Dendritic cell treated with granulocyte-macrophage colony-stimulating factor and Interleukin-4, amounts not matched to agents 40 ng/mL and 50 ng/mL, for 4 days (primary cell): Measurements from ENCODE around the gene MMP2.

Experiments
- H3K27ac Mint-ChIP-seq: one replicate; pipeline ENCODE4 v1.8.0; 2022; ENCODE audit warnings: mild to moderate bottlenecking, mixed read lengths
- H3K27me3 Mint-ChIP-seq: one replicate; pipeline ENCODE4 v1.8.0; 2022; ENCODE audit warnings: mild to moderate bottlenecking, mixed read lengths
- H3K36me3 Mint-ChIP-seq: one replicate; pipeline ENCODE4 v1.8.0; 2022; ENCODE audit warnings: low read depth, mixed read lengths
- H3K4me1 Mint-ChIP-seq: one replicate; pipeline ENCODE4 v1.8.0; 2022; ENCODE audit warnings: low read depth, mixed read lengths
- H3K4me3 Mint-ChIP-seq: one replicate; pipeline ENCODE4 v1.8.0; 2022; ENCODE audit warnings: mild to moderate bottlenecking, moderate library complexity, mixed read lengths
- H3K9me3 Mint-ChIP-seq: one replicate; pipeline ENCODE4 v1.8.0; 2022; ENCODE audit warnings: mixed read lengths
- intact Hi-C: fragments of 100-400 bp; cut with micrococcal nuclease; formaldehyde crosslinking; loops from one replicate; pipeline ENCODE4 v1.15.0; 2022

Gene MMP2

DNA sequence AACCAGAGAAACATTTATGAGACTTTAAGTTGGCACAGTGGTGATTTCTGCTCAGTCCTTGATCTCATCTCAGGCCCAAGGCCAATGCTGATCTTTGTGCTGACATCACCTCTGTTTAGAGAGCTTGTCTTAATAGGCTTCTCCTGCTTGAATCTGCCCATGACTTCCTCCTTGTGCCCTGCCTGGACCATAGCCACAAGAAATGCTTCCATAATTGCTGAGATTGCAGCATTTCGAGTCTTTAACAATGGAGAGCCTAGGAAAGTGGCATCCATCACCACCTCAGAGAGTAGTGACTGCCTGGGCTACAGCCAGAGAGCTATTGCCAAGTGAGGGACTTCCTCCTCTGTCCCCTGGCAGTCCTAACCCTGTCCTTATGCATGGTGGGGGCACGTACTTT lies 25.1 kb upstream of the MMP2 start:
- Mint-ChIP-seq H3K27ac (no peak overlapping the region), H3K27me3 (no peaks in the 10 kb centered on the region), H3K36me3 (no peaks in the 10 kb centered on the region), H3K4me1 (peaks cover 2% of the 10 kb centered on the region), H3K4me3 (no peak overlapping the region), H3K9me3 (no peaks in the 10 kb centered on the region)
- intact Hi-C loops = loop anchor here (10.0 kb wide), 1 partner anchor 861 kb away; no protein-coding TSS in a partner anchor

DNA sequence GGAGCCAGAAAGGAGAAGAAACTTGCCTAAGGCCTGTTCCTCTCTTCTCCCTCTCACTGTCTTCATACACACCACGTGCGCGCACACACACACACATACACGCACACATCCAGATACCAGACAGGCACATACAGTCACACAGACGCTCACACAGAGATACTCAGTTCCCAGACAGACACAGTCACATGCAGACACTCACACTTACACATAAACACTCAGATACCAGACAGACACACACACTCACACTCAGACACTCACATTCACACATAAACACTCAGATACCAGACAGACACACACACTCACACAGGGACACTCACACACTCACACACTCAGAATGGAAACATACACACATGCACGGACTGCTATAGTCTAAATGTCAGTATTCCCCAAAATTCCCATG lies 24.1 kb upstream of the MMP2 start:
- Mint-ChIP-seq H3K27ac (no peak overlapping the region), H3K27me3 (no peaks in the 10 kb centered on the region), H3K9me3 (no peaks in the 10 kb centered on the region), H3K4me1 (no peaks in the 10 kb centered on the region), H3K36me3 (no peaks in the 10 kb centered on the region), H3K4me3 (no peak overlapping the region)
- intact Hi-C loops = loop anchor here (10.0 kb wide), 1 partner anchor 860 kb away; no protein-coding TSS in a partner anchor

DNA sequence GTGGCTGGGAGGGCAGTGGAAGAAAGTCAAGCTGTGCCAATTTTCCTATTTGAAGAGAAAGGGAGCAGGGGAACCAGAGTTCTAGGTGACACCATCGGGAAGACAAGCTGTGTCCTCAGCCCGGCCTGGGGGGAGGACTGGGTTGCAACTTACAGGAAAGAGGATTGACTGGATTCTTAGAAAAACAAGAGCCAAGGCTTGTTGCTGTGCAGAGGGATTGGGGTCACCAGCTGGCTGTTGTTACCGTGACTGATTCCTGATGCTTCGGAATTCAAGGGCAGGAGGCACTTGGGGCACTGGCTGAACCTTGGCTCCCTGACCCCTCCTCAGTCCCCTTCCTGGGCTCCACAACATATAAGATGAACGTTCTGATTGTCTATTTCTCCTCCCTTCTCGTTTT lies 16.8 kb upstream of the MMP2 start:
- intact Hi-C loops = no loop called here
- Mint-ChIP-seq H3K4me3 (no peak overlapping the region), H3K9me3 (no peaks in the 10 kb centered on the region), H3K4me1 (no peaks in the 10 kb centered on the region), H3K27me3 (peaks cover 3% of the 10 kb centered on the region), H3K36me3 (no peaks in the 10 kb centered on the region), H3K27ac (no peak overlapping the region)

DNA sequence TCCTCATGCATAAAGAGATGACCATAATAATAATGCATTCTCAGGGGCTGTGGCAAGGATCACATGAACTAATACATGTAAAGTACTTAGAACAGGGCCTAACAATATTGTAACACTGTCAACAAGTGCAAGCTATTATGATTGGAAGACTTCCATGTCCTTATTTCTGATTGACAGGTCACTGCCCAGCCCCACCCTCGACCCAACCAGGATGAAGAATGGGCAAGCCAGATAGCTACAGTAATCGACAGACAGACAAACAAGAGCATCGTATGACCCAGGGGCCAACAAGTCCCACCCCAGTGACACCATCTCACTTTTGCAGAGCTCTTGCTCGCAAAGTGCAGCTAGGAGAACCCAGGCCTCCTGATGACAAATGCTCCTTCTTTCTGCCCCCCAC lies 14.6 kb upstream of the MMP2 start:
- Mint-ChIP-seq H3K4me3 (no peak overlapping the region), H3K4me1 (peaks cover 5% of the 10 kb centered on the region), H3K36me3 (no peaks in the 10 kb centered on the region), H3K27ac (no peak overlapping the region), H3K9me3 (no peaks in the 10 kb centered on the region), H3K27me3 (peaks cover 3% of the 10 kb centered on the region)
- intact Hi-C loops = loop anchor here (2.0 kb wide), 1 partner anchor 30 kb away; no protein-coding TSS in a partner anchor

DNA sequence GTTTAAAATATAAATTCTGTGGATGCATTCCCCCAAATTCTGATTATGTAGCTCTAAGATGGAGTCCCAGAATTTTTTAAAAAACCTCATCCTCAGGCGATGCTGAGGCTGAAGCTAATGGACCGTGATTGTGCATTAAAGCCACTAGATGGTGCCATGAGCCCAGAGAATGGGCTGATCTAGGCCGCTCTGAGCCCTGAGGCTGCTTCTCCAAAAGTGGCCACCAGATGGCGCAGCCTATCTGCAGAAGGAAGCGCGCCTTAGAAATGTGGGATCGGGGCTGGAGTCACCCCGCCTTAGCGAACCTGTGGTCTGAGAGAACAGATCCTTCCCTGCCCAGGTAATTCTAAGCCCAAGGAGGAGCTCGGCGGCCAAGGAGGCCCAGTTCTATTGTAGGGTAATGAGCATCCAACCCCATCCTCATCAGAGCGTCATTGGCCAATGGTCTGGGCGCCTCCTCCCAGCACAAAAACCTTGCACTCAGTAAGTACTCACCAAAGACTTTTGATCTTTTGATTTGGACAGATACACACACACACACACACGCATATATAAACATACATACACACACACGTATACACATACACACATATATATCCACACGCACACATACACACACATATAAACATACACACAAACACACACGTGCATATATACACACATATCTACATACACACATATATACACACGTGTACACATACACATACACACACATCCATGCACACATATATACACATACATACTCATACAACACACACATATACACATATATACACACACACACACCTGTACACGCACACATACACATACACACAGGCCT lies 13.7 kb upstream of the MMP2 start:
- Mint-ChIP-seq H3K4me1 (peaks cover 5% of the 10 kb centered on the region), H3K27ac (no peak overlapping the region), H3K36me3 (no peaks in the 10 kb centered on the region), H3K4me3 (no peak overlapping the region), H3K27me3 (peaks cover 3% of the 10 kb centered on the region), H3K9me3 (no peaks in the 10 kb centered on the region)
- intact Hi-C loops = loop anchor here (1.0 to 5.0 kb wide), 4 partner anchors 30 to 377 kb away; no protein-coding TSS in a partner anchor

DNA sequence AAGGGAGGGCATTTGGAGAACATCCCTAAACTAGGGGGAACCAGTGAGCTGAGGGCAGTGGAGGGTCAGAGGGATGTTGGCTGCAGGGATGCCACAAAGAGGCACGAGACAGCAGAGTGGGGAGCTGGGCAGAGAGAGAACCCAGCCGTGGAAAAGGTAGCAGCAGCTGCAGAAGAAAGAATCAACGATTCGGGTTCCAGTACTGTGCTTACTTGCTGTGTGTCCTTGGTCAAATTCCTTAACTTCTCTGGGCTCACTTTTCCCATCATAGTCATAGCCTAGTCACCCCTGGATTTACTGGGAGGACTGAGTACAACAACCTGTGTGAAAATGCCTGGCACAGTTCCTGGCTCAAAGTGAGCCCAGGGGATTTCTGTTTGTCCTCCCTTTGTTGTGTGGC lies 12.8 kb upstream of the MMP2 start:
- H3K4me3 Mint-ChIP-seq = no peak overlapping the region
- peaks cover 8% of the 10 kb centered on the region for H3K4me1 Mint-ChIP-seq
- intact Hi-C loops = loop anchor here (5.0 kb wide), 1 partner anchor 376 kb away; no protein-coding TSS in a partner anchor
- no peaks in the 10 kb centered on the region for H3K9me3 Mint-ChIP-seq
- peaks cover 3% of the 10 kb centered on the region for H3K27me3 Mint-ChIP-seq
- H3K36me3 Mint-ChIP-seq = no peaks in the 10 kb centered on the region
- H3K27ac Mint-ChIP-seq = no peak overlapping the region

DNA sequence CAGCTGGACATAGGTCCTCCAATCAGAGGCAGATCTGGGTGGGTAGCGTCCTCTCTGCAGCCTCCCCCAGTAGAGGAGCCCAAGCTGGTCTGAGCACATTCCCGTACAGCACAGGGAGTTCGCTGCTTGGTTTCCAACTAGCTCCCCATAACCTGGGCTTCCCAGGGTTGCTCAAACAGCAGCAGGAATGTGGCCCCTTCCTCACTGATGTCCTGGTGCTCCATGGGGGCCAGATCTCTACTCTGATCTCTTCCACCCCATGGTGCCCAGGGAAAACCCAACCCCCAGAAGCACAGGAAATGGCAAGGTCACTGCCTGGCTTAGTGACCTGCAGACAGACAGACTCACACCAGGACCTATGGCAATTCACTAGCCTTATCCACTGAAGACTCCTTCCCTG lies 11.1 kb upstream of the MMP2 start:
- intact Hi-C loops = loop anchor here (5.0 kb wide), 1 partner anchor 374 kb away; no protein-coding TSS in a partner anchor
- Mint-ChIP-seq H3K36me3 (no peaks in the 10 kb centered on the region), H3K4me3 (no peak overlapping the region)

DNA sequence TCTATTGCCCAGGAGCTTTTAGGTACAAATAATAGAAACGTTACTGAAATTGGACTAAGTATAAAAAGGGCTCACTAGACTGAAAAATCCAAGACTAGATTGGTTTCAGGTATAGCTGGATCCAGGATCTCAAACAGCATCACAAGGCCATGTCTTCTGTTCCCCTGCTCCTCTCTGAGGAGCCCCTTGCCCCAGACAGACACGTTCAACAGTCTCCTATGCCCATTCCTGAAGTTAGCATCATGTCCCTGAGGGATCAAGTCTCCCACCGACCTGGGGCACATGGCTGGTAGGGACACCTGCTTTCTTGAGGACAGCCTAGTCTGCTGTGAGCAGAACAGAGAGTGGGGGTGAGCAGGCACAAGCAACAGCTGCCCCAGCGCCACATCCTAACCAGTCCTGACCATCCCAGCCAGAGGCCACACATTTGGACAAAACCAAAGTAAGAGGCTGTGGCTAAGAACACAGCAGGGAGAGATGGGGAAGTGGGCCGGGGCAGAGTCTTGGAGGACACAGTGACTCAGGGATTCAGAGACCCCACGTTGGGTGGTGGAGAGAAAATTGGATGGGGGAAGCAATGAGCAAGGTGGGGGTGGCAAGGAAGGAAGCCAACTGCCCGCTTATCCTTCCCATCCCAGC lies 10.5 kb upstream of the MMP2 start:
- no peaks in the 10 kb centered on the region for H3K36me3 Mint-ChIP-seq
- no peak overlapping the region for H3K27ac Mint-ChIP-seq
- H3K4me1 Mint-ChIP-seq = peaks cover 12% of the 10 kb centered on the region
- no peaks in the 10 kb centered on the region for H3K9me3 Mint-ChIP-seq
- H3K27me3 Mint-ChIP-seq = peaks cover 3% of the 10 kb centered on the region
- intact Hi-C loops = loop anchor here (5.0 kb wide), 1 partner anchor 374 kb away; no protein-coding TSS in a partner anchor
- no peak overlapping the region for H3K4me3 Mint-ChIP-seq

More for the DNA sequence above, 11.1 kb upstream of the MMP2 start:
- H3K4me1 Mint-ChIP-seq = peaks cover 12% of the 10 kb centered on the region
- no peaks in the 10 kb centered on the region for H3K9me3 Mint-ChIP-seq
- H3K27me3 Mint-ChIP-seq = peaks cover 3% of the 10 kb centered on the region
- H3K27ac Mint-ChIP-seq = no peak overlapping the region

DNA sequence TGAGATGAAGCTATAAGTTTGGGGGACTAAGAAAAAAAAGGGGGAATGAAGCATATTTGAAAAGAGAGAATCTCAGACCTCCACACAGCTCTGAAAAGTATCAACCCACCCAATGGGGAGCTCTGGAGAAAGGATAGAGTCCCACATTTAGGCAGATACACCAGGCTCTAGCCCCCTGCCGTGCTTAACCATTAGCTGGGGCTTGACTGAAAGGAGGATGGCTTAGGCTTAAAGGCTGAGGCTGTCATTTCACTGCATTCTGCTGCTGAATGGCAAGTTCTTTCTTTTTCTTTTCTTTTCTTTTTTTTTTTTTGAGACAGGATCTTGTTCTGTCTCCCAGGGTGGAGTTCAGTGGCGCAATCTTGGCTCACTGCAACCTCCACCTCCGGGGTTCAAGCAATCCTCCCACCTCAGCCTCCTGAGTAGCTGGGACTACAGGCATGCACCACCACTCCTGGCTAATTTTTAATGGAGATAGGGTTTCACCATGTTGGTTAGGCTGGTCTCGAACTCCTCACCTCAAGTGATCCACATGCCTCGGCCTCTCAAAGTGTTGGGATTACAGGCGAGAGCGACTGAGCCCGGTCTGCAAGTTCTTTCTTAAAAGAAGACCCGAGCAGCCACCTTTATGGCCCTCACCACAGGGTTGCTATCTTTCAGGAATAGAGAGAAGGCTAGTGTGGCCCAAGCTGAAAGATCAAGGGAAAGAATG lies 9.0 kb upstream of the MMP2 start:
- no peaks in the 10 kb centered on the region for H3K9me3 Mint-ChIP-seq
- H3K36me3 Mint-ChIP-seq = no peaks in the 10 kb centered on the region
- H3K27me3 Mint-ChIP-seq = peaks cover 3% of the 10 kb centered on the region
- intact Hi-C loops = loop anchor here (5.0 kb wide), 1 partner anchor 372 kb away; no protein-coding TSS in a partner anchor
- H3K4me1 Mint-ChIP-seq = peaks cover 12% of the 10 kb centered on the region
- no peak overlapping the region for H3K4me3 Mint-ChIP-seq
- H3K27ac Mint-ChIP-seq = no peak overlapping the region

DNA sequence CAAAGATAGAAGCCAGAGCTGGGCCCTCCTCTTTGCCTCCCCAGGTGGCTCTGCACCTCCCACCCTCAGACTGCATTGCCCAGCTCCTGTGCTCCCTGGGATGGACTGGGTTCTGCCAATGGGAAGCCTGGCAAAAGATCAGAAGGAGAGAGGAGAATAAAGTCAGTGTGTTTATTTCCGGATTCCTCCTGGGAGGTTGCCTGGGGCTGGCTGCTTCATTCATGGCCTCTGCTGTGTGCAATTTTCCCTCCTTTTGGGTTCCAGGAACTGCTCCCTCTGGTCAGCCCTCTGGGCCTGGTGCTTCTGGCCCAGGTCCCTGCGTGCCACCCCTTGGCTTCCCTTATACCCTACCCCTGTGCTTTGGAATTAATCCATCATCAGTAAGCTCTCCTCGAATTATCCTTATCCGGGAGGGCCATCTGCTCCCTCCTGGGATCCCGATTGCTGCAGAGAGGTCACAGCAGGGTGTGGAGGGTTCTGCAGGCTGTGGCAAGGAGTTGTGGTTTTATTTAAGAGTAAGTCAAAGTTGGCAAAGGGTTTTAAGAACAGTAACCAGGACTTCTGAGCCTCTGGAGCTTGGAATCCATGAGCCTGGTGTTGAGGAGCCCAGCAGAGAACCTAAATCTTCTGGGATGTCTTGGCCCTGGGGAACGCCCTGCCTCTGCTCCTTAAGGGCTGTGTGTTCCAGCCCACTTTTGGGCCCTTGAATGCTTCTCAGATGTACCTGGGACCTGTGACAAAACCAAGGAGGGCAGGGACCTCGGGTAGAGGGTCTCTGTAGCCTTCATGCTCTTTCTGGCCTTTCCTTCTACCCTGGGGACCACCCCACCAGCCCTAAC lies 8.2 kb upstream of the MMP2 start:
- peaks cover 12% of the 10 kb centered on the region for H3K4me1 Mint-ChIP-seq
- no peaks in the 10 kb centered on the region for H3K36me3 Mint-ChIP-seq
- no peak overlapping the region for H3K4me3 Mint-ChIP-seq
- H3K9me3 Mint-ChIP-seq = no peaks in the 10 kb centered on the region
- intact Hi-C loops = no loop called here
- H3K27ac Mint-ChIP-seq = no peak overlapping the region
- H3K27me3 Mint-ChIP-seq = peaks cover 3% of the 10 kb centered on the region

DNA sequence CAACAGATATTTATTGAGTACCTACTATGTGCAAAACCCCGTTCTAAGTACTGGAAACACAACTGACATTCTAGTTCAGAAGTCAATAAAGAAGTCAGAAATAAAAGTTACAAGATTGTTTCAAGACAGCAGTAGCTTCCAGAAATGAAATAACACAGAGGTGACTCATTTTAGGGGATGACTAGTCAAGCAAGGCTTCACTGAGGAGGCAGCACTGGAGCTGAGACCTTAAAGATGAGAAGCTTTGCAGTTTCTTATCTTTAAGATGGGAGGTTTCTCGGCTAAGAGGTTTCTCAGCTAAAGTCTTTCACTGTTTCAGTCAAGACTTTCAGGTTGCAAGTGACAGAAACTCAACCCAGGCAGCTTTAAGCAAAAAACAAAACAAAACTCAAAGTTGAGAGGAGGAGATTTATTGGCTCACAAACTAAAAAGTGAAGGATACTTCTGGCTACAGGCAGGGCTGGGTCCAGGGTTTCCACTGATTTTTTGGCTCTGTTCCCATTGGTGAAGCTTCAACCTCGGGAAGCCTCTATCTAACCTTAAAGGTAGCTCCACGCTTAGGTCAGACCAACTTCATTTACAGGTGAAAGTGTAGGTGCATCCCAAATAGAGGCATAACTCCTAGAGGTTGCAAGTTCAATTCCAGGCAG lies 7.4 kb upstream of the MMP2 start:
- no peaks in the 10 kb centered on the region for H3K36me3 Mint-ChIP-seq
- peaks cover 12% of the 10 kb centered on the region for H3K4me1 Mint-ChIP-seq
- H3K4me3 Mint-ChIP-seq = no peak overlapping the region
- intact Hi-C loops = no loop called here
- H3K27ac Mint-ChIP-seq = no peak overlapping the region
- no peaks in the 10 kb centered on the region for H3K9me3 Mint-ChIP-seq
- peaks cover 2% of the 10 kb centered on the region for H3K27me3 Mint-ChIP-seq

DNA sequence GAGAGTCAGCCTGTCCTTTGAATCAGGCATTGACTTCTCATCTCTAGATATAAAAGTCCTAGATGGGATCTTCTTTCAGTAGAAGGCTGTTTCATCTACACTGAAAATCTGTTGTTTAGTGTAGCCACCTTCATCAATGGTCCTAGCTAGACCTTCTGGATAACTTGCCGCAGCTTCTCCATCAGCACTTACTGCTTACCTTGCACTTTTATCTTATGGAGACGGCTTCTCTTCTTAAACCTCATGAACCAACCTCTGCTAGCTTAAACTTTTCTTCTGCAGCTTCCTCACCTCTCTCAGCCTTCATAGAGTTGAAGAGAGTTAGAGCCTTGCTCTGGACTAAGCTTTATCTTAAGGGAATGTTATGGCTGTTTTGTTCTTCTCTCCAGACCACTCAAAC lies 5.4 kb upstream of the MMP2 start:
- Mint-ChIP-seq H3K9me3 (no peaks in the 10 kb centered on the region), H3K4me1 (peaks cover 11% of the 10 kb centered on the region), H3K27me3 (peaks cover 19% of the 10 kb centered on the region), H3K4me3 (no peak overlapping the region), H3K27ac (no peak overlapping the region), H3K36me3 (no peaks in the 10 kb centered on the region)
- intact Hi-C loops = no loop called here

DNA sequence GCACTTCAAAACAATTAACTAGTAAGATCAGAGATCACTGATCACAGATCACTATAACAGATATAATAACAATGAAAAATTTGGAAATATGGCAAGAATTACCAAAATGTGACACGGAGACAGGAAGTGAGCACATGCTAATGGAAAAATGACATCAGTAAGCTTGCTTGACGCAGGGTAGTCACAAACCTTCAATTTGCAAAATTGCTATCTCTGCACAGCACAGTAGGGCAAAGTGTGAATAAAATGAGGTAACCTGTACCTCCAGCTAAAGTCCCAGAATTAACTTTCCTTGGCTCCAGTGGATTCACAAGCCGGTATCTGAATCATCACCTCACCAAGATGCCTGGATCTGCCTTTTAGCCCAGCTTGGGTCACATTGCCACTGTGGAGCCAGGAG lies 4.2 kb upstream of the MMP2 start:
- no peak overlapping the region for H3K27ac Mint-ChIP-seq
- no peaks in the 10 kb centered on the region for H3K9me3 Mint-ChIP-seq
- no peaks in the 10 kb centered on the region for H3K36me3 Mint-ChIP-seq
- peaks cover 28% of the 10 kb centered on the region for H3K27me3 Mint-ChIP-seq
- intact Hi-C loops = no loop called here
- H3K4me3 Mint-ChIP-seq = no peak overlapping the region
- H3K4me1 Mint-ChIP-seq = peaks cover 18% of the 10 kb centered on the region
